GM19193 (cell line): ENCODE data around the gene ATAT1.
A peak's percentile ranks its signal among the peaks of the same experiment; 100 is the strongest.

Source experiments
- POLR2A ChIP-seq: IDR thresholded peaks from 4 replicates; pipeline ENCODE4 v1.6.1; 2011; ENCODE audit not compliant: insufficient read depth, insufficient read length; ENCODE audit errors: extremely low read depth

Gene ATAT1

GRCh38 chr6:30619561-30619960 lies 7.1 kb upstream of the ATAT1 start:
- no peak for TF ChIP-seq POLR2A

DNA sequence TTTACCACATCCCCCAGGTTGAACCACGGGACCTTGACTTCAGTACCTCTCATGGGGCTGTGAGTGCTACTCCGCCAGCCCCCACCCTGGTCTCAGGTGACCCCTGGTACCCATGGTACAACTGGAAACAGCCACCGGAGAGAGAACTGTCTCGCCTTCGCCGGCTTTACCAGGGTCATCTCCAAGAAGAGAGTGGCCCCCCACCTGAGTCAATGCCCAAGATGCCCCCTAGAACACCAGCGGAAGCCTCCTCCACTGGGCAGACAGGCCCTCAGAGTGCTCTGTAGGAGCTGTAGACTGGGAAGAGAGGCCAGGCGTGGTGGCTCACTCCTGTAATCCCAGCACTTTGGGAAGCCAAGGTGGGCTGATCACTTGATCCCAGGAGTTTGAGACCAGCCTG lies 1.2 kb upstream of the ATAT1 start:
- TF ChIP-seq POLR2A: no peak

GRCh38 chr6:30635834-30636233 lies 9.2 kb downstream of the ATAT1 start:
- TF ChIP-seq POLR2A: no peak

GRCh38 chr6:30640481-30640880 lies 13.8 kb downstream of the ATAT1 start:
- TF ChIP-seq POLR2A: no peak

- no peak for TF ChIP-seq POLR2A
Measured at GRCh38 chr6:30641048-30641447, 14.4 kb downstream of the ATAT1 start.

DNA sequence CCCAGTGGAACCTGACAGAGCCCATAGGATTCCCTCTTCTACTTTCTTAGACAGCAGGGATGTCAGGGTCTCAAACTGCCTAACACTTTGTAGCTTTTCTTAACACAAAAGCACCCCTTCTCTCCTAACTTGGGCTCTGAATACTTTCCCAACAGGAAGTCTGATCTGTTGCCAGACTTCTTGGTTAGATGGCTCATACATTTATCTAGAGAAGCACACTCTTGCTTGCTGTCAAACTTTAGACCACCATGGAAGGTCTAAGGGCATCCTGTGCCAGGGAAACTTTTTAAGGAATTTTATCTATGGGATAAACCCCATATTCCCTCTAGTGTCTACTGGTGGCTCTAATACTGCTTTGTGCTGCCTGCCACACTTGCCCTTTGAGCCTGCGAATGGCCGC lies 17.0 kb downstream of the ATAT1 start:
- no peak for TF ChIP-seq POLR2A

- TF ChIP-seq POLR2A: no peak
Measured at GRCh38 chr6:30644769-30645168, 18.1 kb downstream of the ATAT1 start.

DNA sequence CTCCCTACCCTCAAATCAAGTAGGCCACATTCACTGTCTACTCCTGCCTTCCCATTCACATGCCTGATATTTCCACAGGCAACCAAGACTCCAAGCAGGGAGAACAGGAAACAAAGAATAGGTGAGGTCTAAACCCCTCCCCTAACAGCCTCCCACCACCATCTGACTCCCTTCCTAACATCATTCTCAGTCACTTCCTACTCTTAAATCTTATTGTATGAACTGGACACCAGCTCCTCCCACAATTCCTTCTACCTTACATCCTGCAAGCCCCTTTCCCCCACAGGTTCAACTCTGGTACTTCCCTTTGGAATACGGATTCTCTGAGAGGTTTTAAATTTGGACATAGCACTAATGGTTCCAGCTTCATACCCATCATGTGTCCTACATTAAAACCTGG lies 19.3 kb downstream of the ATAT1 start:
- no peak for TF ChIP-seq POLR2A

DNA sequence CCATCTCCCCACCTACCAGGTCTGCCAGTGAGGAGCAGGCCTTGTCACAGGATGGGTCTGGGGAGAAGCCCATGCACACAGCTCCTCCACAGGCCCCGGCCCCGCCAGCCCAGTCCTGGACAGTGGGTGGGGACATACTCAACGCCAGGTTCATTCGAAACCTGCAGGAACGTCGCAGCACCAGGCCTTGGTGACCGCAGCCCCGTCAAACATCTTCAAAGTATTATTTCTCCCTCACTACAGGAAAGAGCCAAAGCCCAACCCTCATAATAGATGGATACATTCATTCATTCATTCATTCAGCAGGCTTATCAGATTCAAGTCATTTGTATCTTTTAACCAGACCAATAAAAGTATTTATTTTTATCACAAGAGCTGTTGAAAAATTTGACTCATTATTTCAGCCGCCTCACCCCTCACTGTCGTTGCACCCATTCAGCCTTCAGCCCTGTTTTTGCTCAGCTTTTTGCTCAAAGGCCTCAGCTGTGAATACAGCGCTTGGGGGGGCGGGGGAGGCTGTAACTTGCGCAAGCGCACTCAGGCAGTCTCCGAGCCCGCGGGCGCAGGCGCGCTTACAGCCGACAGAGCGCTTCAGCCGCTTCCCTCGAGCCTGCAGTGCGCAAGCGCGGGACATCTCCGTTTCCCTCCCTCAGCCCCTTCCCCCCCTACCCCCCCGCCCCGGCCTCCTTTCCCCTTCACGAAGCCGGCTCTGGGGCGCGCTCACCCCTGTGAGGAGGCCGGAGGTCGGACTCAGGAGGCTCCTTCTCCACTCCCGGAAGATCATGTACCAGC lies 20.0 kb downstream of the ATAT1 start, which contains the start of gene C6orf136:
C6orf136 (plus strand) TSS at position 684 of the 792 bp plus-strand sequence; CDS start at position 783, 99 bp downstream.
- TF ChIP-seq POLR2A: no peak

GRCh38 chr6:30647242-30648116 lies 20.8 kb downstream of the ATAT1 start:
- TF ChIP-seq POLR2A: peak; percentile 65

GRCh38 chr6:30651143-30651542 lies 24.5 kb downstream of the ATAT1 start:
- TF ChIP-seq POLR2A: no peak

DNA sequence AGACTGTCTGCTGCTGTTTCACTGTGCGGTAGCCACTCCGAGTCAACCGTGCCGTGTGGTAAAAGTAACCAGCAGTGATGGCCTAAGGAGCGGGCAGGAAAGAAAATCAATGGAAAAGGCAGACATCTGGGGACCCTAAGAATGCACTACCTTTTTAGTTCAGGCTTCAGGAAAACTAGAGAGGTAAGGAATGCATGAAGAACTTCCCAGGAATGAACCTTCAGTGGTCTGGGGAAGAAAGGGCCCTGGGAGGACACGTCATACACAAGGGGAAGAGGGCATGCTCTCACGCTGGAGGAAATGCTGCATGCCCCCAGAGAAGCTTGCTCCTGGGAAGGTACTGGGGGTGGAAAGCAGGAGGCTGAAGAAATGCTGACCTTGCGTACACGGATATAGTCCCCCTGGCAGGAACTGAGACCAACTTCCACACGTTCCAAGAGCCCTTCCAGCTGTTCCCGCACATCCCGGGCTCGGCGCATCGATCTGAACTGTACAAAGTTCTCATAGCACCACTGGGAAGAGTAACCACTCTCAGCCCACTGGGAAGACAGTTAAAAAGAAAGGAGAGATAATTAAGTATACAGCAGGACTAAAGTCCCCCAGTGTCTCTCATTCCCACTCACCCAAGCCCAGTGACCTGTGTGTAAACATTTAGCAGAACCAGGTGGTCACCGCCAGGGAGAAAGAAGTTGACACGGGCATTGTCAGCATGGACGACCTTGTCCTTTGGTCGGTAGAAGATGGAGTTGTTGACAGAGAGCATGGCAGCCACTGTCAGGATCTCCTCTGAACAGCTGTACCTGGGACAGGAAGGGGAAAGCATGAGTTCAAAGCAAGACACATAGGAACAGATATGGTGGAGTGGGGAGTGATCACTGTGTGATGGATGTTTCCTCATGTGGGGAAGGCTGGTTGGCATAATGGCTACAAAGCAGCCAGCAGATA lies 28.4 kb downstream of the ATAT1 start:
- TF ChIP-seq POLR2A: no peak

- TF ChIP-seq POLR2A: no peak
Measured at GRCh38 chr6:30655743-30656094, 29.0 kb downstream of the ATAT1 start.

DNA sequence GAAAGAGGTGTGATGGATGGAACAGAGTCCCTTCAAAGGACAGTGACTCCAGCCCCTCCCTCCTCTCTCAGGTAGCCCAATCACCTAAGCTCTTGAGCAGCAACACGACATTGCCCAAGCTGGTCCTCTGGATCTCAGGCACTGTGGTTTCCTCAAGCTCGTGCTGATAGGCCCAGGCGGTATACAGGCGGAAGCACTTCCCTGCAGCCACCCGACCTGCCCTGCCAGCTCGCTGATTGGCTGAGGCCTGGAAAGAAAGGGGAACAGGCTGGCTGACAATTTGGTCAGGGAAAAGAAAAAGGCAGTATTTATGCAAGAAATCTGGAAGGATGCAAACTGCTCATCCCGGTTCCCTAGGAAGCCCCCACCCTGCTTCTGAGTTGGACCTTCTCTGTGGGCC lies 29.8 kb downstream of the ATAT1 start:
- TF ChIP-seq POLR2A: no peak

DNA sequence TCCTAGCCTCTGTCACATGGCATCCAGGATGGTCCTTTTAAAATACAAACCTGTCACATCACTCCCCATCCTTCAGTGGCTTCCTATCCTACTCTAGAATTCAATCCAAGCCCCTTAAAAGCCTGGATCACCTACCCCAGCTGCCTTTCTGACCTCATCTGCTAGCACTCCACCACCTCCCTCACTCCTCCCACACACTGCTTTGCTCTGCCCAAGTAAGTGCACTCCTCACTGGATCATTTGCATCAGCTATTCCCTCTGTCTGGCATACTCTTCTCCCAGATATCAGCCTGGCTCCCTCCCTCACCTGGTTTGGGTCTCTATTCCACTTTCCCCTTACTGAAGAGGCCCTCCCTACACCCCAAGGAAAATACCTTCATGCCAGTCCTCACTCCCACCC lies 30.8 kb downstream of the ATAT1 start:
- no peak for TF ChIP-seq POLR2A

GRCh38 chr6:30664994-30665767 lies 38.5 kb downstream of the ATAT1 start:
- TF ChIP-seq POLR2A: no peak
